Epithelial cell of esophagus (primary cell): ENCODE data around the gene RAD51C.

ENCODE experiments used
- DNase-seq: peaks from one replicate; pipeline ENCODE4 v3.0.0; 2010; ENCODE audit warnings: low read depth
- H3K4me3 ChIP-seq: 2 replicates; pipeline ENCODE4 v1.5.1; 2011; ENCODE audit warnings: mild to moderate bottlenecking, low read length, control low read depth
- TF ChIP-seq, protein P1 (sequence below): IDR thresholded peaks from 2 replicates; pipeline ENCODE4 v1.5.1; 2011; ENCODE audit warnings: low read depth, mild to moderate bottlenecking, low read length, control low read depth, inconsistent platforms; ENCODE audit not compliant: insufficient read depth; ENCODE audit errors: missing control alignments

The RAD51C gene

GRCh38 chr17:58694826-58695225 lies 2.4 kb downstream of the RAD51C start:
- DNase-seq = no peak
- TF ChIP-seq, protein P1, sequence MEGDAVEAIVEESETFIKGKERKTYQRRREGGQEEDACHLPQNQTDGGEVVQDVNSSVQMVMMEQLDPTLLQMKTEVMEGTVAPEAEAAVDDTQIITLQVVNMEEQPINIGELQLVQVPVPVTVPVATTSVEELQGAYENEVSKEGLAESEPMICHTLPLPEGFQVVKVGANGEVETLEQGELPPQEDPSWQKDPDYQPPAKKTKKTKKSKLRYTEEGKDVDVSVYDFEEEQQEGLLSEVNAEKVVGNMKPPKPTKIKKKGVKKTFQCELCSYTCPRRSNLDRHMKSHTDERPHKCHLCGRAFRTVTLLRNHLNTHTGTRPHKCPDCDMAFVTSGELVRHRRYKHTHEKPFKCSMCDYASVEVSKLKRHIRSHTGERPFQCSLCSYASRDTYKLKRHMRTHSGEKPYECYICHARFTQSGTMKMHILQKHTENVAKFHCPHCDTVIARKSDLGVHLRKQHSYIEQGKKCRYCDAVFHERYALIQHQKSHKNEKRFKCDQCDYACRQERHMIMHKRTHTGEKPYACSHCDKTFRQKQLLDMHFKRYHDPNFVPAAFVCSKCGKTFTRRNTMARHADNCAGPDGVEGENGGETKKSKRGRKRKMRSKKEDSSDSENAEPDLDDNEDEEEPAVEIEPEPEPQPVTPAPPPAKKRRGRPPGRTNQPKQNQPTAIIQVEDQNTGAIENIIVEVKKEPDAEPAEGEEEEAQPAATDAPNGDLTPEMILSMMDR = no peak
- no peak overlapping the region for H3K4me3 ChIP-seq

DNA sequence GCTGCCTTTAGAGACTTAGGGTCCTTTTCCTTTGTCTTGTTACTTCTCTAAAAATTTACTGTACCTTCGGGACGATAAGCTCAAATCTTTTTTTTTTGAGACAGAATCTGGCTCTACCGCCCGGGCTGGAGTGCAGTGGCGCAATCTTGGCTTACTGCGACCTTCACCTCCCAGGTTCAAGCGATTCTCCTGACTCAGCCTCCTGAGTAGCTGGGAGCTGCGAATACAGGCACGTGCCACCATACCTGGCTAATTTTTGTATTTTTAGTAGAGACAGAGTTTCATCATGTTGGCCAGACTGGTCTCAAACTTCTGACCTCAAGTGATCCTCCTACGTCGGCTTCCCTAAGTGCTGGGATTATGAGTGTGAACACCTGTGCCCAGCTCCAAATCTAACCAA lies 7.4 kb downstream of the RAD51C start:
- no peak for DNase-seq
- no peak overlapping the region for H3K4me3 ChIP-seq
- TF ChIP-seq, protein P1 = no peak

DNA sequence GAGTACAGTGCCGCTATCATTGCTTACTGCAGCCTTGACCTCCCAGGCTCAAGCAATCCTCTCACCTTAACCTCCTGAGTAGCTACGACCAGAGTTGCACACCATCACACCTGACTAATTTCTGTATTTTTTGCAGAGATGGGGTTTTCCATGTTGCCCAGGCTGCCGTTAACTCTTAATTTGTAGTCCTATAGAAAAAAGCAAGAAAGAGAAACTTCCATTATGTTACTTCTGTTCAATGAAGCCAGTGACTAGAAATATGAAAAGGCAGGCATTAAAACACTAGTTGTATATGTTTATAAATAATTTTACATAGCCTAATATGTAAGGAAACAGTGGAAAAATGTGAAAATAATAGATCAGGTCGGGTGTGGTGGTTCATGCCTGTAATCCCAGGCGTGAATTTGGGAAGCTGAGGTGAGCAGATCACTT lies 9.7 kb downstream of the RAD51C start:
- DNase-seq = no peak
- TF ChIP-seq, protein P1 = no peak
- H3K4me3 ChIP-seq = no peak overlapping the region

DNA sequence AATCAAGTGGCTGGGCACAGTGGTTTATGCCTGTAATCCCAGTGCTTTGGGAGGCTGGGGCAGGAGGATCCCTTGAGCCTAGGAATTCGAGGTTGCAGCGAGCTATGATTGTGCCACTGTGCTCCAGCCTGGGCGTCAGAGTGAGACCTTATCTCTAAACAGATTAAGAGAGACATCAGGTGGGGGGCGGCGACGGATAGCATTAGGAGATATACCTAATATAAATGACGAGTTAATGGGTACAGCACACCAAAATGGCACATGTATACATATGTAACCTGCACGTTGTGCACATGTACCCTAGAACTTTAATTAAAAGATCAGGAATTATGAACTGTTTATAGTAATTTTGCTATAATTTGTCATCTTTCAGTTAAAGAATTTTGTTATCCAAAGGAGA lies 10.3 kb downstream of the RAD51C start:
- H3K4me3 ChIP-seq = no peak overlapping the region
- TF ChIP-seq, protein P1 = no peak
- DNase-seq = no peak

GRCh38 chr17:58703137-58703915 lies 10.9 kb downstream of the RAD51C start:
- H3K4me3 ChIP-seq = no peak overlapping the region
- DNase-seq = peak; percentile 34
- TF ChIP-seq, protein P1 = no peak

DNA sequence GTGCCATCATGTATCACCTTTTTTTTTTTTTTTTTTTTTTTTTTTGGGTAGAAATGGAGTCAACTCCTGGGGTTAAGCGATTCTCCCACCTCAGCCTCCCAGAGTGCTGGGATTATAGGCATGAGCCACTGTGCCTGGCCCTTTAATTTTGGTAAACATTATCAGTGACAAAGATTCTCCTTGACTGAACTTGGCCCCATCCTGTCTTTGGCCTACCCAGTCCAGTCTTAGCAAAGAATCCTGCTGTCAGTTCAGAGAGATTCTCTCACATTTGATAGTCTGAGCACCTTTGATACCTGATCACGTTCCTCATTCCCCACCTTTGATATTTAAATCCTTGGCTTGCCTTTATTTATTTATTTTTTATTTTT lies 11.5 kb downstream of the RAD51C start:
- H3K4me3 ChIP-seq = no peak overlapping the region
- DNase-seq = no peak
- TF ChIP-seq, protein P1 = no peak
